Endodermal cell (in vitro differentiated cells): ENCODE data around the gene SERPINI1. TPM values are rescaled to one million over a fixed set of nuclear protein-coding genes. Genes with fewer than 3 reads are reported as not detected.
A peak's percentile ranks its signal among the peaks of the same experiment; 100 is the strongest.

Experiments
- DNase-seq: peaks from one replicate; pipeline ENCODE4 v3.0.0-alpha.2; 2017
- H3K27ac ChIP-seq: 2 replicates; pipeline ENCODE4 v1.5.1; 2013; ENCODE audit warnings: mild to moderate bottlenecking, low read depth, low read length, moderate library complexity
- H3K27me3 ChIP-seq: 2 replicates; pipeline ENCODE4 v1.6.1; 2013; ENCODE audit warnings: mild to moderate bottlenecking, low read length, moderate library complexity; ENCODE audit not compliant: insufficient read depth, control insufficient read depth, poor library complexity, severe bottlenecking
- H3K36me3 ChIP-seq: 2 replicates; pipeline ENCODE4 v1.7.0; 2013; ENCODE audit warnings: mild to moderate bottlenecking, low read length, moderate library complexity; ENCODE audit not compliant: control insufficient read depth, insufficient read depth
- H3K4me1 ChIP-seq: one replicate; pipeline ENCODE4 v1.7.0; 2013; ENCODE audit warnings: low read length; ENCODE audit not compliant: control insufficient read depth, insufficient read depth
- H3K4me3 ChIP-seq: 2 replicates; pipeline ENCODE4 v1.5.1; 2013; ENCODE audit warnings: mild to moderate bottlenecking, low read length, moderate library complexity
- H3K9ac ChIP-seq: 2 replicates; pipeline ENCODE4 v1.6.1; 2013; ENCODE audit warnings: mild to moderate bottlenecking, low read length, moderate library complexity; ENCODE audit not compliant: poor library complexity, severe bottlenecking; ENCODE audit errors: extremely low read depth
- H3K9me3 ChIP-seq: 2 replicates; pipeline ENCODE4 v1.6.1; 2013; ENCODE audit warnings: mild to moderate bottlenecking, low read length, moderate library complexity; ENCODE audit not compliant: control insufficient read depth
- H3K27ac Mint-ChIP-seq: 2 replicates; pipeline ENCODE4 v1.8.0; 2020; ENCODE audit warnings: mixed read lengths
- H3K27me3 Mint-ChIP-seq: 2 replicates; pipeline ENCODE4 v1.8.0; 2021; ENCODE audit warnings: mild to moderate bottlenecking, mixed read lengths; ENCODE audit not compliant: insufficient read depth
- H3K36me3 Mint-ChIP-seq: 2 replicates; pipeline ENCODE4 v1.8.0; 2020; ENCODE audit warnings: low read depth, mixed read lengths
- H3K4me1 Mint-ChIP-seq: 2 replicates; pipeline ENCODE4 v1.8.0; 2020; ENCODE audit warnings: mixed read lengths
- H3K4me3 Mint-ChIP-seq: 2 replicates; pipeline ENCODE4 v1.8.0; 2020; ENCODE audit warnings: mild to moderate bottlenecking, moderate library complexity, mixed read lengths
- H3K9me3 Mint-ChIP-seq: 2 replicates; pipeline ENCODE4 v1.8.0; 2020; ENCODE audit warnings: mild to moderate bottlenecking, mixed read lengths
- CTCF ChIP-seq: fragments of 200-600 bp; sonication (generic); conservative IDR thresholded peaks from 2 replicates; pipeline ENCODE4 v1.5.0; 2021; ENCODE audit warnings: antibody characterized with exemption, mild to moderate bottlenecking
- WGBS, 2 experiments: methylation state at CpG; one replicate each; pipeline versions ENCODE4 v1.1.5 to v1.1.7; 2013; ENCODE audit warnings: missing lambda C conversion rate in 2 of 2, mixed read lengths in 1 of 2; ENCODE audit not compliant: insufficient coverage in 1 of 2, insufficient read length in 1 of 2; 5-methylcytosine and 5-hydroxymethylcytosine counted together
- long read RNA-seq, 4 experiments: library from polyadenylated mRNA in 2 of 4; library from RNA in 1 of 4; library from capped mRNA in 1 of 4; stranded (forward) in 3 of 4; unstranded in 1 of 4; transcript quantifications; one replicate each; pipeline ENCODE4 v2.0.0, GENCODE V29; 2020 to 2021; ENCODE audit warnings: inconsistent platforms in 1 of 4
- polyA plus RNA-seq, 2 experiments: library from polyadenylated mRNA; stranded (reverse); fragments of 50-300 nt; gene quantifications; one replicate each; pipeline ENCODE4 v1.2.3, GENCODE V29; 2013
- total RNA-seq, 2 donors: library from RNA; stranded (reverse); fragmentation: NEBNext Ultra II Directional in 1 of 2; extraction: Animal tissue kit (Norgen Biotek cat#: 25700) in 1 of 2; gene quantifications; 2 replicates in 1 of 2; 3 replicates in 1 of 2; pipeline ENCODE4 v1.2.1, GENCODE V29; 2021

SERPINI1 gene
- 10 to 100 TPM; 16.1 to 21.2 TPM for total RNA-seq
- polyA plus RNA-seq (2013, experiment 1 of 2) = 4.3 TPM
- 6.0 TPM for polyA plus RNA-seq (2013, experiment 2 of 2)
- long read RNA-seq, experiment 1, transcript SERPINI1-202 (9 exons, 1,890 nt) = major isoform, 11 of 20 reads
- long read RNA-seq, experiment 1, partial matches to known transcripts = 3 of 20 reads
- long read RNA-seq, experiment 1, other reads (novel, unspliced or antisense) = 3 of 20 reads
- long read RNA-seq, experiment 2, transcript SERPINI1-201 (9 exons, 1,907 nt) = minor isoform, 10 of 51 reads
- long read RNA-seq, experiment 2, transcript SERPINI1-202 (9 exons, 1,890 nt) = major isoform, 36 of 51 reads
- long read RNA-seq, experiment 2, partial matches to known transcripts = 1 of 51 reads
- long read RNA-seq, experiment 2, other reads (novel, unspliced or antisense) = 4 of 51 reads
- long read RNA-seq, experiment 3, transcript SERPINI1-202 (9 exons, 1,890 nt) = major isoform, 55 of 68 reads
- long read RNA-seq, experiment 3, partial matches to known transcripts = 3 of 68 reads
- long read RNA-seq, experiment 3, other reads (novel, unspliced or antisense) = 6 of 68 reads
- long read RNA-seq, experiment 4, transcript SERPINI1-202 (9 exons, 1,890 nt) = major isoform, 89 of 123 reads
- long read RNA-seq, experiment 4, transcript SERPINI1-201 (9 exons, 1,907 nt) = minor isoform, 7 of 123 reads
- long read RNA-seq, experiment 4, partial matches to known transcripts = 17 of 123 reads
- long read RNA-seq, experiment 4, other reads (novel, unspliced or antisense) = 10 of 123 reads

GRCh38 chr3:167735233-167736138 is at the start of gene SERPINI1:
TSS of gene SERPINI1 (plus strand) at chr3:167735721. CDS start at chr3:167789129, 53,408 bp downstream.
- Mint-ChIP-seq H3K27ac (no peak within 1 kb of the TSS), H3K36me3 (no peaks in the 10 kb centered on the region)
- DNase-seq = peak; percentile 96

GRCh38 chr3:167691366-167691765 is 44.2 kb upstream of the SERPINI1 start:
- Mint-ChIP-seq H3K4me3 (no peak overlapping the region), H3K4me1 (peaks cover 29% of the 10 kb centered on the region), H3K9me3 (no peaks in the 10 kb centered on the region), H3K36me3 (peaks cover 39% of the 10 kb centered on the region), H3K27ac (no peak overlapping the region), H3K27me3 (no peaks in the 10 kb centered on the region)
- Histone ChIP-seq H3K9me3 (no peaks in the 10 kb centered on the region), H3K4me3 (no peak overlapping the region), H3K27me3 (no peaks in the 10 kb centered on the region), H3K36me3 (peaks cover 94% of the 10 kb centered on the region), H3K9ac (no peak overlapping the region), H3K4me1 (peaks cover 5% of the 10 kb centered on the region), H3K27ac (no peak overlapping the region)
- WGBS, 2 experiments = 89 to 96% methylated on average over 3 of the region's 3 CpGs
- TF ChIP-seq CTCF = no peak
- no peak for DNase-seq

More at GRCh38 chr3:167735233-167736138, at the start of gene SERPINI1:
- H3K36me3 ChIP-seq = no peaks in the 10 kb centered on the region
- H3K9ac ChIP-seq = peak within 1 kb of the TSS; percentile 72
- H3K4me3 ChIP-seq = peak within 1 kb of the TSS; percentile 97
- H3K27me3 ChIP-seq = no peaks in the 10 kb centered on the region
- Mint-ChIP-seq H3K4me1 (peaks cover 47% of the 10 kb centered on the region), H3K4me3 (no peak within 1 kb of the TSS), H3K9me3 (no peaks in the 10 kb centered on the region), H3K27me3 (no peaks in the 10 kb centered on the region)
- TF ChIP-seq CTCF = no peak
- H3K27ac ChIP-seq = peak within 1 kb of the TSS; percentile 82
- H3K9me3 ChIP-seq = no peaks in the 10 kb centered on the region
- peaks cover 4% of the 10 kb centered on the region for H3K4me1 ChIP-seq
- WGBS, 2 experiments = 0 to 1% methylated on average over 28 to 37 of the region's 37 CpGs

GRCh38 chr3:167694121-167694520 is 41.4 kb upstream of the SERPINI1 start:
- 100% methylated on average over 1 to 2 of the region's 2 CpGs for WGBS, 2 experiments

More at GRCh38 chr3:167694121-167694520, 41.4 kb upstream of the SERPINI1 start:
- Histone ChIP-seq H3K27ac (no peak overlapping the region), H3K9ac (no peak overlapping the region), H3K4me3 (no peak overlapping the region), H3K9me3 (no peaks in the 10 kb centered on the region), H3K36me3 (peaks cover 73% of the 10 kb centered on the region), H3K4me1 (peaks cover 14% of the 10 kb centered on the region), H3K27me3 (no peaks in the 10 kb centered on the region)
- Mint-ChIP-seq H3K9me3 (no peaks in the 10 kb centered on the region), H3K4me3 (no peak overlapping the region), H3K27me3 (no peaks in the 10 kb centered on the region), H3K36me3 (peaks cover 36% of the 10 kb centered on the region), H3K27ac (peak overlapping the region; percentile 71), H3K4me1 (peaks cover 54% of the 10 kb centered on the region)
- TF ChIP-seq CTCF = no peak
- no peak for DNase-seq
